Measurements from ENCODE around the gene SPATA21.
"Not testable (repeated sequence)": the region's sequence is repeated elsewhere in the genome, so short reads cannot be mapped to it uniquely, and the experiment has no call there.

Gene SPATA21

DNA sequence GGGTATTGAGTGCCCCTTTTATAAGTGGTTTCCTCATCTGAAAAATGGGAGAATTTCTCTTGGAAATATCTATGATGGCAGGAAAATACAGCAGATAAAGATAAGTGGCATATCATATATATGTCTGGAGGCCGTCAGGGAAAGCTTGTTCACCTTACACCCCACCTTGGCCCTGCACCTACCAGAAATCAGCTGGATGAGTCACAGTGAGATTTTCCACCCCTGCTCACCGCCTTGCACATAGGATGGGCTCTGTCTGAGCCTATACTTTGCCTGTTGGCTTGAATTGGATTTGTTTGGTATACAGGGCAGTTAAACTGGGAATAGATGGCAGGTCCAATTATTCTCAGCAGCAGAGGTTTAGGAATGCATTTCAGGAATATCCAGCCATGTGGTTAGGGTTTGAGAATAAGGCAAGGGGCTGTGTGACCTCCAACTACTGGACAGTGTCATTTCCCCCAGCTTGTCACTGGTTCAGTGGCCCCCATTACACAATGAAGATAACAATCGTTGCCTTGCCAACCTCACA is at the start of gene SPATA21:
SPATA21 (minus strand) TSS at position 479 of the 529 bp plus-strand sequence. CDS start 6,053 bp downstream, outside the sequence.
- no peak for DNase-seq

- not testable (repeated sequence) for DNase-seq
These were observed 49.8 kb upstream of the SPATA21 start for GRCh38 chr1:16487011-16487410.

- DNase-seq, result not testable (repeated sequence)
These were observed 49.1 kb upstream of the SPATA21 start for GRCh38 chr1:16486316-16486715.

DNA sequence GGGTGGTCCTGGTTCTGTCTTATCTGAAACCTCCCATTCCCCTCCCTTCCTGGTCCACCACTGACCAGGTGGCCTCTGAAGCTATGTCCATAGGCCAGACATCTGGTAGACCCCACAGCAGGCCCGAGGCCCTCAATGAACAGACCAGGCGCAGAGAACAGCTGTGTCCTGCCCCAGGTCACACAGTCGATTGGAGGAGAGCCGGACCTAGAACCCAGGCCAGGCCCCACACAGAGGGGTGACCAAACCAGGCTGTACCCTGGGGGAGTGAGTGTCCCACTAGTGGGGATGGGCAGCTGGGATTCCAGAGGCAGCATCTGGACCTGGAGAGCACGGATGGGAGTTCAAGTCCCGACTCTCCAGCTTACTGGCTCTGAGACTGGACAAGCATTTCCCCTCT is 47.7 kb upstream of the SPATA21 start:
- DNase-seq, result no peak

DNA sequence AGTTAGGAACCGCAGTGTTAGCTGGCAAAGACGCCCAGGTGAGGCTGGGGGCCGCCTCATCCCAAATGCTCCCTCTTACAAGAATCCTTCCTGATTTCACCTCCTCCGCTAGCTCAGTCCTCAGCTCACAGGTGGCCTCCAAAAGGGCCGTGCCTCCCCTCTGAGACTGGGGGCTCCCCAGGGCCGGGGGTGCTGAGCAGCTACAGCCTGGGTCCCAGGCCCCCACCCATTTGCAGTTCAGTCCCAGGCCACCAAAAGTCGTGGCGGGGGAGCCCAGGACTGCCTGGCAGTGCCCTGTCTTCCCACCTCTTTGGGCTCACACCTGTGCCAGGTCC is 47.2 kb upstream of the SPATA21 start:
- no peak for DNase-seq

DNA sequence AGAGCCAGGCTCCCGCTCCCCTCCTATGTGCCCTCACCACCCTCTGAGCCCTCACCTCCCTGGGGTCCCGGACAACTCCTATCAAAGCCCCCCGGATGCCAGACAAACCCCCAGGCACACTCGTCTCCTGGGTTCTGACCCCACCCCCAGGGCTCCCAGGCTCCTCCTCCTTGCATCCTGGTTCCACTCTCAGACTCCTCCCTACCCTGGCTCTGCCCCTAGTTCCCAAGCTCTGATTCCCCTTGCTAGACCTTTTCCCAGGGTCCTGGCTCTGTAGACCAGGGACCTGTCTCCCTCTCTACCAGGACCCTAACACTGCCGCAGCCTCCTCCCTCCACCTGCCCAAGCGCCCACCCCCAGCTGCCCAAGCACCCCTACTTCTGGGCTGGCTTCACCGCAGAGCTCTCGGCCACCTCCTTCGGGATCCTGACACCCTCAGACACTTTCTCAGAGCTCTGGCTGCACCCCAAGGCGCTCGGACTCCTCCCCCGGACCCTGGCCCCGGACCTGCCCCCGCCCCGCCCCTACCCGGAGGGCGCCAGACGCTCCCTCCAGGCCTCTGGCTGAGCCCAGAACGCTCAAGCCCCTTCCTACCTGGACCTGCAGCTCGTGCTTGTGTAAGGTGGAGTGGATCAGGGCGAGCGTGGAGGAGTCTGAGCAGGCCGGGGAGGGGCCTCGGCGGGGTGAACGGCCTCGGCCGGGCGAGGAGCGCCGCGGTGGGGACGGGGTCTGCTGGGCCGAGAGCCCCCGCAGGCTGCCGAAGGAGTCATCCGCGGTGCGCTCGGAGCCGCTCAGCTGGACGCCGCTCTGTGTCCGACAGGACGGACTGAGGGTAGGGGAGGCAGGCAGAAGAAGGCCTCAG is 46.6 kb upstream of the SPATA21 start:
- DNase-seq, result not testable (repeated sequence)

DNA sequence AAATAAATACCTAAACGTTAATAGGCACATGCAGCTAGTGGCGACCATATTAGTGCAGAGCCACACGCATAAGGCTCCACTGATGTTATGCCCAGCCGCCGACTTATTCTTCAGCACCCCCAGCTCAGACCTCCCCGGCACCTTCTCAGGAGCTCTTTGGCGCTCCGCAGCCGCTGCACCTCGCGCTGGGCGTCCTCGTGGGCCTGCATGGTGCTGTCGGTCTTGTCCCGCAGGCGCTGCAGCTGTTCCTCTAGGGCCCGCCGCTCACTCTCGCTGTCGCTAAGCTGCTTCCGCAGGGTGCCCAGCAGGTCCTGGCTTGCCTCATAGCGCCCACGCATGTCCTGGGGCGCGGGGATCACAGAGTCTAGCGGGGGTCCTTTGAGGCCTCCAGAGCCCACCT is 45.9 kb upstream of the SPATA21 start:
- DNase-seq, result not testable (repeated sequence)

- DNase-seq, result no peak
These were observed 40.9 kb upstream of the SPATA21 start for GRCh38 chr1:16478091-16478490.

DNA sequence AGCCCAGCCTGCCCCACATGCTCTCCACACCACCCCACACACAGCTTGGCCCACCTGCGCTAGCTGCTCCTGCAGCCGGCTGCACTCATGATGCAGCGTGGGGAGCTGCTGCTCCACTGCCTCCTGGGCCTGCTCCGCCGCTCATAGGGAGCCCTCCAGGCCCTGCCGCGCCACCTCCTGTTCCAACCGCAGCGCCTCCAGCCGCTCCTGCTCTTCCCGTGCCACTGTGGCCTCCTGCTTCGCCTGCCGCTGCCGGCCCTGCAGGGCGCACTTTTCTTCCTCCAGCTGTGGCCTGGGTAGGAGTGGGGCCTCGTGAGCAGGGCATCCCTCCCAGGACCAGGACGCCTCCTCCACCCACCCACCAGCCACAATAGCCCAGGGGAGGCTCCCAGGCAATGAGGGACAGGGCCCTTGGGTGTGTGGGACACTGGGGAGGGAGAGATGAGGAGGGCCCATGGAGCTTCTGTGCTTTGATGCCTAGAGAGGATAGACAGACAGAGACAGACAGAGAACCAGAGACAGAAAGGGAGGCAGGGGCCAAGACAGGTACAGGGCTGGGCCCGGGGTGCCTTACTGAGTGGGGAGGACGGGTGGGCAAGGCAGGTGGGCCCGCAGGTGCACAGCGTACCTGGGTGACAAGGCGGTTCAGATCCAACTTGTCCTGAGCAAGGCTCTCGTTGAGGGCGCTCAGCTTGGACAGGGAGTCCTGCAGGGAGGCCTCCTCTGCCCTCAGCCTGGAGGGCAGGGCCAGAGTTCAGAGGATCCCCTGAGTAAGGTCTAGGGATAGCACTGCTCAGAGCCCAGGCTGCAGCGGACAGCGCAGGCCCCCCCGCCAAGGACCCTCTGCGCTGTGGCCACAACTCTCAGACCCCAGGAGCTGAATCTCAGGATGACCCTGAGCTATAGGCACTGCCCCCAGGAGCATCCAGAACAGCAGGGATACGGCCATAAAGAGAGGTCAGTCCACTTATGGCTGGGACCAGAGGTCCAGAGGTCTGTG is 38.8 kb upstream of the SPATA21 start:
- not testable (repeated sequence) for DNase-seq

DNA sequence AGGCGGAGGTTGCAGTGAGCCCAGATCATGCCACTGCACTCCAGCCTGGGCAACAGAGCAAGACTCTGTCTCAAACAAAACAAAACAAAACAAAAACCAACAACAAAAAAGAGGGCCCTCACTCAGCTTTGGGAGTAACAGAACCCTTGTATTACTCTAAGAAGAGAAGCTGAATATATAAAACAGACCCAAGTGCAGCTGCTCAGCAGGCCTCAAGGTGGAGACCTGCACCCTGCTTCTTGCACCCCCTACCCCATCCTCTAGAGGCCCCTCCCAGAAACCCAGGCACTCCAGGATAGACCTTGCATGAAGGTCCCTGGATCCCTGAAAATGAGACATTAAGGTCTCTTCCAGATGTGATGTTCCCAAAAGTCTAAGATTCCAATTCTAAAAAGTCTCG is 37.7 kb upstream of the SPATA21 start:
- not testable (repeated sequence) for DNase-seq

DNA sequence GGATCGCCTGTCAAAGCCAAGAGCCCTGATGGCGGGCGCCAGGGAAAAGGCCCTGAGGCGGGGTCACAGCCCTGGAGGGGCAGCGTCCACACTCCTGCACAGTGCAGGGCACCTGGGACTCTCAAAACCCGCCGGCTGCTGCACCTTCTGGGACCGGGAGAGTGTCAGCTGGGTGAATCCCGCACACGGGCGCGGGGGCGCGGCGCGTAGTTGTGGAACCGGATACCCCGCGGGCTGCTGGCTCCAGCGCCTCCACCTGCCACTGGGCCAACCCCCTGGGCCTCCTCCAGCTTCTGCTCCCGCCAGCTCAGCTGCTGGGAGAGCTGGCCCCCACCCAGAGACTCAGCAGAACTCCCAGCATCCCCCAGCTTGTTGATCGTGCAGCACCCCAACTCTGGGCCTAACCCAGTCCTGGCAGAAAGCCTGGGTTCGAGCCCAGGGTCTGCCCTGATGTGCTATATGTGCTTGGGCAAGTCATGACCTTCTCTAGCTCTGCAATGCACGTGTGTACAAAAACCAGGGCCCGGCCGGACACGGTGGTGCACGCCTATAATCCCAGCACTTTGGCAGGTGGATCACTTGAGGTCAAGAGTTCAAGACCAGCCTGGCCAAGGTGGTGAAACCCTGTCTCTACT is 37.1 kb upstream of the SPATA21 start:
- no peak for DNase-seq

GRCh38 chr1:16468558-16468957 is 31.3 kb upstream of the SPATA21 start:
- no peak for DNase-seq

DNA sequence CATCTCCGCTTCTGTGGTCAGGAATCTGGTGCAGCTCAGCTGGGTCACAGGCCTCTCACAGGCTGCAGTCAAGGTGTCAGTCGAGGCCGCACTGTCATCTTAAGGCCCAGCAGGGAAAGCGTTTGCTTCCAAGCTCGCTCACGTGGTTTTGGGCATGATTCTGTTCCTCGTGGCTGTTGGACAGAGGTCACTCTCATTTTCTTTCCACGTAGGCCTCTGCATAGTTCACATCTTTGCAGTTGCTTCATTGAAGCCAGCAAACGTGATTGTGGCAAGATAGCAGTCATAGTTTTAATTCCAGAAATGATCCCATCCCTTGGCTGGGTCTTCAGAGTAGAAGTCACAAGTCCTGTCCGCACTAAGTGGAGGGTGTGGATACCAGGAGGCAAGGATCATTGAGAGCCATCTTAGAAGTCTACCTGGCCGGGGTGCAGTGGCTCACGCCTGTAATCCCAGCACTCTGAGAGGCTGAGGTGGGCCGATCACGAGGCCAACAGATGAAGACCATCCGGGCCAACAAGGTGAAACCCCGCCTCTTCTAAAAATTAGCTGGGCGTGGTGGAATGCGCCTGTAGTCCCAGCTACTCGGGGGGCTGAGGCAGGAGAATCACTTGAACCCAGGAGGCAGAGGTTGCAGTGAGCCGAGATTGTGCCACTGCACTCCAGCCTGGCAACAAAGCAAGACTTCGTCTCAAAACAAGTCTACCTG is 27.8 kb upstream of the SPATA21 start:
- DNase-seq, result no peak

- no peak for DNase-seq
These were observed 25.6 kb upstream of the SPATA21 start for GRCh38 chr1:16462773-16463330.

DNA sequence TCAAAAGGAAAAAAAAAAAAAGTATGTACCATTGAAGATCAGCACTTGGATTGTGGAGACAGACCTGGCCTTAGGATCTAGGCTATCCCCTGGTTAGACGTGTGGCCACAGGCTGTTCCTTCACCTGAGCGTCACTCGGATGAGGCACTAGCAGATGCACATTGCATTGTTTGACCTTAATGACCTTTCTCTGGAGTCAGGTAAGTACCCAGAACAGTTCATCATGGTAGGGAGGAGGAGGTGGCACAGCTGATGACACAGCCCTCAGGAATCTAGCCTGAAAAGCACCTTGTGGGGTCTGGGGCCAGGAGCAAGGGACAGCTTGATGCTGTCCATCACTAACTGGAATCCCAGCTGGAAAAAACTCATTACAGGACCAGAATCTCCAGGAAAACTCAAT is 24.5 kb upstream of the SPATA21 start:
- no peak for DNase-seq

- DNase-seq, result no peak
These were observed 22.2 kb upstream of the SPATA21 start for GRCh38 chr1:16459352-16459925.

DNA sequence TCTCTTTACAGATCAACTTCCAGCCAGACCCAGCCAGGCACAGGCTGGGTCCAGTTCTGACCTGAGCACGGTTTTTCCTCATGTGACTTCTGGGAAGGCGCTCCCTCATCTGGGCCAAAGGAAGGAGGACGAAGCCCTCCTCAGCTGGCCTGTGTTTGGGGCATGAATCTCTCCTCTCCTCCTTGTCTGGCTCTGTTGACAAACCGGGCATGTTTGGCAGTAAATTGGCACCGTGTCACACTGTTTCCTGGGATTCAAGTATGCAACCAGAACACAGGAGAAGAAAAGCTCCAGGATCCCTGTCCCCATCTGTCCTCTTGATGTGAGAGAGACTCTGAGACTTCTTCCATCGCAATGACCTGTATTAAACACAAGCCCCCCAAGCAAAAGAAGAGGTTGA is 21.6 kb upstream of the SPATA21 start:
- no peak for DNase-seq

GRCh38 chr1:16456151-16456550 is 18.9 kb upstream of the SPATA21 start:
- not testable (repeated sequence) for DNase-seq

GRCh38 chr1:16454909-16455308 is 17.7 kb upstream of the SPATA21 start:
- not testable (repeated sequence) for DNase-seq

DNA sequence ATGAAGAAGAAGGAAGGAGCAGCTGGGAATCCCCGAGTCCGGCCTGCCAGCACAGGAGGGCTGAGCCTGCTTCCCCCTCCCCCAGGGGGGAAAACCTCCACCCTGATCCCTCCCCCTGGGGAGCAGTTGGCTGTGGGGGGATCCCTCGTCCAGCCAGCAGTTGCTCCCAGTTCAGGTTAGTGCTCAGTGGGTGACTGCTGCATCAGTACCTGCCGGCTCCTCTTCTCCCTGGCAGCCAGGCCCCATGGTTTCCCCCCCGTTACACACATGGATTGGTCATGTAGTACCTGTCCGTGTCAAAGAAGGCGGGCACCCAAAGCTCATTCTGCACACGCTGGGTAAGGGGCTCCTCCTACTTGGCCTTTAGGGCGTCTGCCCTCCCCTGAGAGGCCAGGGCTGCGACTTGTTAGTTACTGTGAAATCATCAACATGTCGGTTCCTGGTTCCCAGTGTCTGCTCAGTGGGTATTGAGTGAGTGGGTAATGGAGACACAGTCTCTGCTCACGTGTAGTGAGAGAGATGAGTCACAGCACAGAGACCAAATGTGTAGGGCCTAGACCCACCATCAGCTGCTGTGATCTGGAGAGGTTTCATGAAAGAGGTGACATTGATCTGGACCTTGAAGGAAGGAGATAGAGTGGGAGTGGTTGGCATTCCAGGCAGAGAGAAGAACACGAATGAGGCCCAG is 14.8 kb upstream of the SPATA21 start:
- no peak for DNase-seq

Measured in CD4-positive, alpha-beta T cell treated with Interleukin-4 for 4 hours (primary cell).